Measurements from ENCODE around the gene GPR142. TPM values are rescaled to one million over a fixed set of nuclear protein-coding genes. Genes with fewer than 3 reads are reported as not detected.

Gene GPR142
- total and polyA plus RNA-seq, 2 of the 13 experiments (the other 11 are each of a cell fraction or from before 2014, with no cell fraction given): not detected

DNA sequence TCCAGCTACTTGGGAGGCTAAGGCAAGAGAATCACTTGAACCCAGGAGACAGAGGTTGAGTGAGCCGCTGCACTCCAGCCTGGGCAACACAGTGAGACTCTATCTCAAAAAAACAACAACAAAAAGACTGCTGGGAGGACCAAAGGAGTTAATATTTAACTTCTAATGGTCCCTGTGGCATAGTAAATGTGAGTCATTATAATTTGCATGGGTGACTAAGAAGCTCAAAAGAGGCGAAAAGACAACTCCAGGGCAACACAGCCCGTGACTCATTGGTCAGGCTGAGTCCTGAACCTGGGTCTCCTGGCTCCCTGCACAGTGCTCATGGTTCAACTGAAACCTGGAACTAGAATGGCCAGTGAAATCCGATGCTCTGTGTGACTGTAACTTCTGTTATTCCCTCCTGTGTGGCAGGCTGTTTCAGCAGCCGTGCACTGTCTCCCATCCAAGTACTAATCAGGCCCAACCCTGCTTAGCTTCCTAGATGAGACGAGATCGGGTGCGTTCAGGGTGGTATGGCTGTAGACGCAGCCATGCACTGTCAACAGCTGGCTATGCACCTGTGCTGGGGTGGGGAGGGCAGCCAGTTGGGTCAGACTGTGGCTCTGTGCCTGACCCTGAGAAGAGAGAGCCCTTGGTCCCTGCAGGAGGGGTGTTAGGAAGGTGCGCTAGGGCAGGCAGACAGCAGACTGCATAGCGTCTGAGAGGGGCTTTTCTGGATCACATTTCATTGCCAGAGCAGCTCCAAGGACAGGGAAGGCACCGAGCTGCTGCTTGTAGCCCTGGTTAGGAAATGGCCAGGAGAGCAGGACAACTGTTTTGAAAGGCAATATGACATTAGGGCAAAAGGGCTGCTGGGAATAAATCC, 50.1 kb downstream of the GPR142 start (continued):
- TF ChIP-seq, protein P1, sequence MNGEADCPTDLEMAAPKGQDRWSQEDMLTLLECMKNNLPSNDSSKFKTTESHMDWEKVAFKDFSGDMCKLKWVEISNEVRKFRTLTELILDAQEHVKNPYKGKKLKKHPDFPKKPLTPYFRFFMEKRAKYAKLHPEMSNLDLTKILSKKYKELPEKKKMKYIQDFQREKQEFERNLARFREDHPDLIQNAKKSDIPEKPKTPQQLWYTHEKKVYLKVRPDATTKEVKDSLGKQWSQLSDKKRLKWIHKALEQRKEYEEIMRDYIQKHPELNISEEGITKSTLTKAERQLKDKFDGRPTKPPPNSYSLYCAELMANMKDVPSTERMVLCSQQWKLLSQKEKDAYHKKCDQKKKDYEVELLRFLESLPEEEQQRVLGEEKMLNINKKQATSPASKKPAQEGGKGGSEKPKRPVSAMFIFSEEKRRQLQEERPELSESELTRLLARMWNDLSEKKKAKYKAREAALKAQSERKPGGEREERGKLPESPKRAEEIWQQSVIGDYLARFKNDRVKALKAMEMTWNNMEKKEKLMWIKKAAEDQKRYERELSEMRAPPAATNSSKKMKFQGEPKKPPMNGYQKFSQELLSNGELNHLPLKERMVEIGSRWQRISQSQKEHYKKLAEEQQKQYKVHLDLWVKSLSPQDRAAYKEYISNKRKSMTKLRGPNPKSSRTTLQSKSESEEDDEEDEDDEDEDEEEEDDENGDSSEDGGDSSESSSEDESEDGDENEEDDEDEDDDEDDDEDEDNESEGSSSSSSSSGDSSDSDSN (CRISPR knock-in tag; IDR thresholded peaks at IDR 0.05): peak; percentile 80
- TF ChIP-seq ZNF75D (CRISPR knock-in tag; IDR thresholded peaks at IDR 0.05; ENCODE audit: borderline replicate concordance): no peak
- TF ChIP-seq, protein P2, sequence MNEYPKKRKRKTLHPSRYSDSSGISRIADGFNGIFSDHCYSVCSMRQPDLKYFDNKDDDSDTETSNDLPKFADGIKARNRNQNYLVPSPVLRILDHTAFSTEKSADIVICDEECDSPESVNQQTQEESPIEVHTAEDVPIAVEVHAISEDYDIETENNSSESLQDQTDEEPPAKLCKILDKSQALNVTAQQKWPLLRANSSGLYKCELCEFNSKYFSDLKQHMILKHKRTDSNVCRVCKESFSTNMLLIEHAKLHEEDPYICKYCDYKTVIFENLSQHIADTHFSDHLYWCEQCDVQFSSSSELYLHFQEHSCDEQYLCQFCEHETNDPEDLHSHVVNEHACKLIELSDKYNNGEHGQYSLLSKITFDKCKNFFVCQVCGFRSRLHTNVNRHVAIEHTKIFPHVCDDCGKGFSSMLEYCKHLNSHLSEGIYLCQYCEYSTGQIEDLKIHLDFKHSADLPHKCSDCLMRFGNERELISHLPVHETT (CRISPR knock-in tag; conservative IDR thresholded peaks at IDR 0.05): 0 out of 2 replicates have a peak, but pooled peaks have one; percentile 46
- TF ChIP-seq RCOR2 (CRISPR knock-in tag; IDR thresholded peaks at IDR 0.05): peak; percentile 98
- TF ChIP-seq TERF1 (CRISPR knock-in tag; IDR thresholded peaks at IDR 0.05): no peak
- peak; percentile 82; the same call in 1 of the 2 replicates for TF ChIP-seq ZNF580 (CRISPR knock-in tag; IDR thresholded peaks at IDR 0.05; ENCODE audit: borderline replicate concordance, low read depth)
- peak; percentile 64; the same call in 1 of the 2 replicates for TF ChIP-seq ZFP36L1 (CRISPR knock-in tag; IDR thresholded peaks at IDR 0.05)
- TF ChIP-seq, protein P3, sequence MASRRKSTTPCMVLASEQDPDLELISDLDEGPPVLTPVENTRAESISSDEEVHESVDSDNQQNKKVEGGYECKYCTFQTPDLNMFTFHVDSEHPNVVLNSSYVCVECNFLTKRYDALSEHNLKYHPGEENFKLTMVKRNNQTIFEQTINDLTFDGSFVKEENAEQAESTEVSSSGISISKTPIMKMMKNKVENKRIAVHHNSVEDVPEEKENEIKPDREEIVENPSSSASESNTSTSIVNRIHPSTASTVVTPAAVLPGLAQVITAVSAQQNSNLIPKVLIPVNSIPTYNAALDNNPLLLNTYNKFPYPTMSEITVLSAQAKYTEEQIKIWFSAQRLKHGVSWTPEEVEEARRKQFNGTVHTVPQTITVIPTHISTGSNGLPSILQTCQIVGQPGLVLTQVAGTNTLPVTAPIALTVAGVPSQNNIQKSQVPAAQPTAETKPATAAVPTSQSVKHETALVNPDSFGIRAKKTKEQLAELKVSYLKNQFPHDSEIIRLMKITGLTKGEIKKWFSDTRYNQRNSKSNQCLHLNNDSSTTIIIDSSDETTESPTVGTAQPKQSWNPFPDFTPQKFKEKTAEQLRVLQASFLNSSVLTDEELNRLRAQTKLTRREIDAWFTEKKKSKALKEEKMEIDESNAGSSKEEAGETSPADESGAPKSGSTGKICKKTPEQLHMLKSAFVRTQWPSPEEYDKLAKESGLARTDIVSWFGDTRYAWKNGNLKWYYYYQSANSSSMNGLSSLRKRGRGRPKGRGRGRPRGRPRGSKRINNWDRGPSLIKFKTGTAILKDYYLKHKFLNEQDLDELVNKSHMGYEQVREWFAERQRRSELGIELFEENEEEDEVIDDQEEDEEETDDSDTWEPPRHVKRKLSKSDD (CRISPR knock-in tag; IDR thresholded peaks at IDR 0.05; ENCODE audit: low read depth): no peak
- peak; percentile 73 for TF ChIP-seq TEAD3 (CRISPR knock-in tag; optimal IDR thresholded peaks at IDR 0.05; ENCODE audit: borderline replicate concordance)
- TF ChIP-seq NCOA2 (CRISPR knock-in tag; IDR thresholded peaks at IDR 0.05): peak; percentile 11; the same call in 1 of the 2 replicates
- no peak for TF ChIP-seq ATF3 (CRISPR knock-in tag; IDR thresholded peaks at IDR 0.05)
- no peak for TF ChIP-seq MTF1 (CRISPR knock-in tag; IDR thresholded peaks at IDR 0.05)
- peak; percentile 38; the same call in 1 of the 2 replicates for TF ChIP-seq ZNF263 (CRISPR knock-in tag; IDR thresholded peaks at IDR 0.05)
- TF ChIP-seq ZNF747 (CRISPR knock-in tag; IDR thresholded peaks at IDR 0.05; ENCODE audit: borderline replicate concordance): peak; percentile 91
- 0 out of 2 replicates have a peak, but pooled peaks have one; percentile 61 for TF ChIP-seq ZNF564 (CRISPR knock-in tag; IDR thresholded peaks at IDR 0.05)
- TF ChIP-seq, protein P4, sequence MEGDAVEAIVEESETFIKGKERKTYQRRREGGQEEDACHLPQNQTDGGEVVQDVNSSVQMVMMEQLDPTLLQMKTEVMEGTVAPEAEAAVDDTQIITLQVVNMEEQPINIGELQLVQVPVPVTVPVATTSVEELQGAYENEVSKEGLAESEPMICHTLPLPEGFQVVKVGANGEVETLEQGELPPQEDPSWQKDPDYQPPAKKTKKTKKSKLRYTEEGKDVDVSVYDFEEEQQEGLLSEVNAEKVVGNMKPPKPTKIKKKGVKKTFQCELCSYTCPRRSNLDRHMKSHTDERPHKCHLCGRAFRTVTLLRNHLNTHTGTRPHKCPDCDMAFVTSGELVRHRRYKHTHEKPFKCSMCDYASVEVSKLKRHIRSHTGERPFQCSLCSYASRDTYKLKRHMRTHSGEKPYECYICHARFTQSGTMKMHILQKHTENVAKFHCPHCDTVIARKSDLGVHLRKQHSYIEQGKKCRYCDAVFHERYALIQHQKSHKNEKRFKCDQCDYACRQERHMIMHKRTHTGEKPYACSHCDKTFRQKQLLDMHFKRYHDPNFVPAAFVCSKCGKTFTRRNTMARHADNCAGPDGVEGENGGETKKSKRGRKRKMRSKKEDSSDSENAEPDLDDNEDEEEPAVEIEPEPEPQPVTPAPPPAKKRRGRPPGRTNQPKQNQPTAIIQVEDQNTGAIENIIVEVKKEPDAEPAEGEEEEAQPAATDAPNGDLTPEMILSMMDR (CRISPR knock-in tag; IDR thresholded peaks at IDR 0.05): no peak
- no peak for TF ChIP-seq THYN1 (CRISPR knock-in tag; IDR thresholded peaks at IDR 0.05; ENCODE audit: borderline replicate concordance, low read depth)
- TF ChIP-seq ZFX (CRISPR knock-in tag; IDR thresholded peaks at IDR 0.05; ENCODE audit: low read depth): 0 out of 2 replicates have a peak, but pooled peaks have one; percentile 45

Data from HepG2 (cell line).